Hepatocyte (in vitro differentiated cells): ENCODE measurements around the gene PIP5K1C.

Experiments used
- EZH2 ChIP-seq: fragments of 200-600 bp; sonication (generic); IDR thresholded peaks from 2 replicates; pipeline ENCODE4 v1.6.1; 2016; ENCODE audit warnings: antibody characterized with exemption, mild to moderate bottlenecking, borderline replicate concordance
- EZH2phosphoT487 ChIP-seq: fragments of 200-600 bp; sonication (generic); IDR thresholded peaks from one replicate; pipeline ENCODE4 v1.6.1; 2018; ENCODE audit warnings: antibody characterized with exemption, mild to moderate bottlenecking, low read depth, moderate library complexity; ENCODE audit not compliant: unreplicated experiment, severe bottlenecking
- TF ChIP-seq, protein P1 (sequence below): fragments of 200-600 bp; sonication (generic); IDR thresholded peaks from 2 replicates; pipeline ENCODE4 v1.5.1; 2016; ENCODE audit warnings: antibody characterized with exemption, mild to moderate bottlenecking; ENCODE audit not compliant: poor library complexity

DNA sequence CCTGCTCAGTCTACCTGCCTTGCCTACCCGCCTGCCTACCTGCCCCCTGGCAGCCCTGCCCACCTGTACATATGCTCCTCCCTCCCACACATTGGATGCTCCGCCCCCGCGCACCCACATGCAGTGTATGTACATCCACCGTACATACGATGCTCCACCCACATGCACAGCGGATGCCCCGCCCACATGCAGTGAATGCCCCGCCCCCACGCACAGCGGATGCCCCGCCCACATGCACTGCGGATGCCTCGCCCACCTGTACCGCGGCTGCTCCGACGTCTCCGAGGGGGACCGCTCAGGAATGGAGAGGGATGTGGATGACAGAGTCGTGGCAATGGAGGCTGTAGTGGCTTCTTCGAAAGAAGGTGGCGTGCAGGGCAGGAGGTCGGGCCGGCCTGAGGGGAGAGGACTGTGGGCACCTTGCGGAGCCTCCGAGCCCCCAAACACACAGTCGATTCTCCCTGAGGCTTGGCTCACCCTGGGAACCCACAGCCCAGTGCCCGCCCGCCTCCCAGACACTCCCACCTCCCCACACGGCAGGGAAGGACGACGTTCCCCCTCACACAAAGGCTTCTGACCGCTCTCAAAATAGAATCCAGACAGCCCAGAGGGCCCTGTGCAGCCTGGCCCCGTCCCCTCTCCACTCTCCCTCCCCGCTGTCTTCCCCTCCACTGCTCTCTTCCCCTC lies 57.1 kb downstream of the PIP5K1C start:
- TF ChIP-seq, protein P1, sequence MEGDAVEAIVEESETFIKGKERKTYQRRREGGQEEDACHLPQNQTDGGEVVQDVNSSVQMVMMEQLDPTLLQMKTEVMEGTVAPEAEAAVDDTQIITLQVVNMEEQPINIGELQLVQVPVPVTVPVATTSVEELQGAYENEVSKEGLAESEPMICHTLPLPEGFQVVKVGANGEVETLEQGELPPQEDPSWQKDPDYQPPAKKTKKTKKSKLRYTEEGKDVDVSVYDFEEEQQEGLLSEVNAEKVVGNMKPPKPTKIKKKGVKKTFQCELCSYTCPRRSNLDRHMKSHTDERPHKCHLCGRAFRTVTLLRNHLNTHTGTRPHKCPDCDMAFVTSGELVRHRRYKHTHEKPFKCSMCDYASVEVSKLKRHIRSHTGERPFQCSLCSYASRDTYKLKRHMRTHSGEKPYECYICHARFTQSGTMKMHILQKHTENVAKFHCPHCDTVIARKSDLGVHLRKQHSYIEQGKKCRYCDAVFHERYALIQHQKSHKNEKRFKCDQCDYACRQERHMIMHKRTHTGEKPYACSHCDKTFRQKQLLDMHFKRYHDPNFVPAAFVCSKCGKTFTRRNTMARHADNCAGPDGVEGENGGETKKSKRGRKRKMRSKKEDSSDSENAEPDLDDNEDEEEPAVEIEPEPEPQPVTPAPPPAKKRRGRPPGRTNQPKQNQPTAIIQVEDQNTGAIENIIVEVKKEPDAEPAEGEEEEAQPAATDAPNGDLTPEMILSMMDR = no peak
- no peak for TF ChIP-seq EZH2
- no peak for TF ChIP-seq EZH2phosphoT487
